Measurements from ENCODE around the gene PIGT.

DNA sequence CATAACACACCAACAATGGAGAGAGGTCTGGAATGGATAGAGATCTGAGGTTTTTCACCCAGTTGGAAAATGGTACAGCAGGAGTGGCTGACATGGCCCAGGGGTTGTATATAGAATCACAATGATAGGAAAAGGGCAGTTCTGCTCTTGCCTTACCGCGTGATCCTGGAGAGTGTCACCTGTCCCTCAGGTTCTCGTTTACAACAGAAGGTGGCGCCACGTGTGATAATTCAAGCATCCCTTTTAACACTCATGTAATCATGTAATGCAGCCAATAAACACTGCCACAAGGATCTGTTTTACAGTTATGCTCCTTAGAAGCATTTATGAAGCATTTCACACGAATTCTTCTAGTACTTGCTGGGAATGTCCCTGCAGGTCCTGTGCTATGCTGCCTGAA is 40.7 kb downstream of the PIGT start:
- no peak for TF ChIP-seq EP300 (IDR thresholded peaks at IDR 0.05)
- TF ChIP-seq POLR2AphosphoS5 (IDR thresholded peaks at IDR 0.05), result no peak
- TF ChIP-seq, protein P1, sequence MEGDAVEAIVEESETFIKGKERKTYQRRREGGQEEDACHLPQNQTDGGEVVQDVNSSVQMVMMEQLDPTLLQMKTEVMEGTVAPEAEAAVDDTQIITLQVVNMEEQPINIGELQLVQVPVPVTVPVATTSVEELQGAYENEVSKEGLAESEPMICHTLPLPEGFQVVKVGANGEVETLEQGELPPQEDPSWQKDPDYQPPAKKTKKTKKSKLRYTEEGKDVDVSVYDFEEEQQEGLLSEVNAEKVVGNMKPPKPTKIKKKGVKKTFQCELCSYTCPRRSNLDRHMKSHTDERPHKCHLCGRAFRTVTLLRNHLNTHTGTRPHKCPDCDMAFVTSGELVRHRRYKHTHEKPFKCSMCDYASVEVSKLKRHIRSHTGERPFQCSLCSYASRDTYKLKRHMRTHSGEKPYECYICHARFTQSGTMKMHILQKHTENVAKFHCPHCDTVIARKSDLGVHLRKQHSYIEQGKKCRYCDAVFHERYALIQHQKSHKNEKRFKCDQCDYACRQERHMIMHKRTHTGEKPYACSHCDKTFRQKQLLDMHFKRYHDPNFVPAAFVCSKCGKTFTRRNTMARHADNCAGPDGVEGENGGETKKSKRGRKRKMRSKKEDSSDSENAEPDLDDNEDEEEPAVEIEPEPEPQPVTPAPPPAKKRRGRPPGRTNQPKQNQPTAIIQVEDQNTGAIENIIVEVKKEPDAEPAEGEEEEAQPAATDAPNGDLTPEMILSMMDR (IDR thresholded peaks at IDR 0.05), result no peak
